Mesenchymal stem cell (in vitro differentiated cells and primary cell): ENCODE data around the gene TAOK3.

Source experiments
- DNase-seq: peaks from one replicate; pipeline ENCODE4 v3.0.0-alpha.2; 2013
- H2AFZ ChIP-seq: one replicate; pipeline ENCODE4 v1.6.1; 2013; ENCODE audit warnings: low read depth, mild to moderate bottlenecking, control low read depth, inconsistent platforms, low read length, moderate library complexity
- H2AK5ac ChIP-seq: 2 replicates; pipeline ENCODE4 v1.6.1; 2013; ENCODE audit warnings: low read length, moderate library complexity, mild to moderate bottlenecking, inconsistent platforms; ENCODE audit not compliant: severe bottlenecking
- H2BK120ac ChIP-seq: one replicate; pipeline ENCODE4 v1.6.1; 2013; ENCODE audit warnings: low read depth, mild to moderate bottlenecking, inconsistent platforms, low read length, moderate library complexity
- H2BK12ac ChIP-seq, 2 experiments: one replicate each; pipeline ENCODE4 v1.6.1; 2013; ENCODE audit warnings: inconsistent platforms in 2 of 2, low read length in 2 of 2, mild to moderate bottlenecking in 2 of 2, moderate library complexity in 2 of 2, control low read depth in 1 of 2
- H2BK15ac ChIP-seq: one replicate; pipeline ENCODE4 v1.6.1; 2013; ENCODE audit warnings: mild to moderate bottlenecking, low read depth, inconsistent platforms; ENCODE audit not compliant: poor library complexity, severe bottlenecking
- H2BK5ac ChIP-seq: 2 replicates; pipeline ENCODE4 v1.6.1; 2013; ENCODE audit warnings: low read depth, mild to moderate bottlenecking, low read length, control low read depth, inconsistent platforms; ENCODE audit not compliant: poor library complexity, severe bottlenecking
- H3K14ac ChIP-seq, 2 experiments: one replicate each; pipeline ENCODE4 v1.6.1; 2013; ENCODE audit warnings: inconsistent platforms in 2 of 2, low read length in 2 of 2, control low read depth in 1 of 2, mild to moderate bottlenecking in 1 of 2, moderate library complexity in 1 of 2
- H3K18ac ChIP-seq, 2 experiments: one replicate each; pipeline ENCODE4 v1.6.1; 2013; ENCODE audit warnings: inconsistent platforms in 2 of 2, low read length in 2 of 2, control low read depth in 1 of 2, low read depth in 1 of 2, mild to moderate bottlenecking in 1 of 2
- H3K23ac ChIP-seq, 2 experiments: one replicate each; pipeline ENCODE4 v1.6.1; 2013; ENCODE audit warnings: inconsistent platforms in 2 of 2, low read length in 2 of 2, mild to moderate bottlenecking in 2 of 2, moderate library complexity in 2 of 2, control low read depth in 1 of 2
- H3K27ac ChIP-seq: 2 replicates; pipeline ENCODE4 v1.5.1; 2013; ENCODE audit warnings: mild to moderate bottlenecking, moderate library complexity, low read length, control low read depth, inconsistent platforms; ENCODE audit not compliant: poor library complexity, severe bottlenecking
- H3K27me3 ChIP-seq, 2 experiments: 2 replicates each; pipeline versions ENCODE4 v1.6.1 to v1.7.0; 2013; ENCODE audit warnings: low read length in 2 of 2, mild to moderate bottlenecking in 2 of 2, moderate library complexity in 2 of 2, control low read depth in 1 of 2, inconsistent platforms in 1 of 2; ENCODE audit not compliant: control insufficient read depth in 1 of 2, insufficient read depth in 1 of 2
- H3K36me3 ChIP-seq, 2 experiments: 2 replicates each; pipeline versions ENCODE4 v1.6.1 to v1.7.0; 2013; ENCODE audit warnings: low read length in 2 of 2, control low read depth in 1 of 2, inconsistent platforms in 1 of 2, low read depth in 1 of 2, mild to moderate bottlenecking in 1 of 2; ENCODE audit not compliant: insufficient read depth in 2 of 2, control insufficient read depth in 1 of 2
- H3K4ac ChIP-seq, 2 experiments: one replicate each; pipeline ENCODE4 v1.6.1; 2013; ENCODE audit warnings: inconsistent platforms in 2 of 2, low read length in 2 of 2, mild to moderate bottlenecking in 2 of 2, moderate library complexity in 2 of 2, control low read depth in 1 of 2, low read depth in 1 of 2
- H3K4me1 ChIP-seq: 2 replicates; pipeline ENCODE4 v1.6.1; 2013; ENCODE audit warnings: low read depth, low read length, control low read depth; ENCODE audit not compliant: control insufficient read depth, insufficient read depth
- H3K4me2 ChIP-seq: 2 replicates; pipeline ENCODE4 v1.6.1; 2013; ENCODE audit warnings: low read length, mild to moderate bottlenecking, inconsistent platforms; ENCODE audit not compliant: poor library complexity, severe bottlenecking
- H3K4me3 ChIP-seq, 2 experiments: 2 replicates each; pipeline versions ENCODE4 v1.5.1 to v1.7.0; 2013; ENCODE audit warnings: low read length in 2 of 2, mild to moderate bottlenecking in 2 of 2, control low read depth in 1 of 2, low read depth in 1 of 2; ENCODE audit not compliant: insufficient read depth in 1 of 2
- H3K79me1 ChIP-seq: replicated peaks from 2 replicates; pipeline ENCODE4 v1.6.1; 2013; ENCODE audit warnings: mild to moderate bottlenecking, control low read depth, low read length, inconsistent platforms; ENCODE audit not compliant: poor library complexity, severe bottlenecking
- H3K9ac ChIP-seq: 2 replicates; pipeline ENCODE4 v1.7.0; 2013; ENCODE audit warnings: mild to moderate bottlenecking, low read length, moderate library complexity
- H3K9me3 ChIP-seq: 2 replicates; pipeline ENCODE4 v1.7.0; 2013; ENCODE audit warnings: mild to moderate bottlenecking, low read length; ENCODE audit not compliant: control insufficient read depth
- H4K8ac ChIP-seq: one replicate; pipeline ENCODE4 v1.6.1; 2013; ENCODE audit warnings: inconsistent platforms, mild to moderate bottlenecking, low read length, moderate library complexity
- H4K91ac ChIP-seq: one replicate; pipeline ENCODE4 v1.6.1; 2013; ENCODE audit warnings: mild to moderate bottlenecking, low read length, inconsistent platforms
- WGBS: methylation state at CpG from one replicate; pipeline ENCODE4 v1.1.7; 2013; ENCODE audit warnings: mixed read lengths; 5-methylcytosine and 5-hydroxymethylcytosine counted together

The TAOK3 gene

GRCh38 chr12:118193477-118193876 is 179.2 kb downstream of the TAOK3 start:
- H3K27me3 ChIP-seq = no peaks in the 10 kb centered on the region
- no peak overlapping the region for H3K4ac ChIP-seq
- no peak overlapping the region for H3K18ac ChIP-seq
- WGBS = 97% methylated on average over 5 of the region's 5 CpGs
- H3K23ac ChIP-seq = no peak overlapping the region
- H3K14ac ChIP-seq = no peak overlapping the region
- H2BK120ac ChIP-seq = no peak overlapping the region
- H3K9me3 ChIP-seq = no peaks in the 10 kb centered on the region
- no peak overlapping the region for H2AK5ac ChIP-seq
- H3K4me2 ChIP-seq = no peak overlapping the region
- no peak overlapping the region for H2BK5ac ChIP-seq
- no peak for DNase-seq
- H2BK15ac ChIP-seq = no peak overlapping the region
- peaks cover 0 to 37% of the 10 kb centered on the region in 2 experiments for H3K36me3 ChIP-seq
- peaks cover 5% of the 10 kb centered on the region for H3K4me1 ChIP-seq
- H2BK12ac ChIP-seq = no peak overlapping the region
- H3K4me3 ChIP-seq = no peak overlapping the region
- no peak overlapping the region for H4K91ac ChIP-seq
- no peak overlapping the region for H3K27ac ChIP-seq
- no peak overlapping the region for H4K8ac ChIP-seq
- peaks cover 4% of the 10 kb centered on the region for H3K79me1 ChIP-seq
- no peak overlapping the region for H3K9ac ChIP-seq
- no peak overlapping the region for H2AFZ ChIP-seq

- no peak overlapping the region for H2BK120ac ChIP-seq
- no peaks in the 10 kb centered on the region for H3K27me3 ChIP-seq
- no peak overlapping the region for H4K91ac ChIP-seq
- H3K23ac ChIP-seq = no peak overlapping the region
- H3K4me2 ChIP-seq = peak overlapping the region; percentile 27
- peaks cover 5% of the 10 kb centered on the region for H3K4me1 ChIP-seq
- WGBS = 82% methylated on average over 11 of the region's 11 CpGs
- H3K36me3 ChIP-seq = peaks cover 0 to 21% of the 10 kb centered on the region in 2 experiments
- peak overlapping the region in 1 of 2 experiments; percentile 43 for H3K18ac ChIP-seq
- H3K4ac ChIP-seq = no peak overlapping the region
- H3K9ac ChIP-seq = peak overlapping the region; percentile 95
- no peak overlapping the region for H2BK5ac ChIP-seq
- DNase-seq = peak; percentile 32
- peaks cover 10% of the 10 kb centered on the region for H3K79me1 ChIP-seq
- H2AK5ac ChIP-seq = no peak overlapping the region
- H3K27ac ChIP-seq = peak overlapping the region; percentile 91
- H3K9me3 ChIP-seq = no peaks in the 10 kb centered on the region
- no peak overlapping the region for H2BK15ac ChIP-seq
- no peak overlapping the region for H2BK12ac ChIP-seq
- no peak overlapping the region for H4K8ac ChIP-seq
- no peak overlapping the region for H3K14ac ChIP-seq
- H3K4me3 ChIP-seq = peak overlapping the region in 1 of 2 experiments; percentile 76
- no peak overlapping the region for H2AFZ ChIP-seq
Observed at GRCh38 chr12:118190266-118190665, 182.4 kb downstream of the TAOK3 start.

- peaks cover 0 to 18% of the 10 kb centered on the region in 2 experiments for H3K36me3 ChIP-seq
- H3K4me1 ChIP-seq = peaks cover 5% of the 10 kb centered on the region
- H4K91ac ChIP-seq = no peak overlapping the region
- H3K23ac ChIP-seq = no peak overlapping the region
- no peak overlapping the region for H2BK120ac ChIP-seq
- H4K8ac ChIP-seq = peak overlapping the region; percentile 10
- WGBS = 43% methylated on average over 13 of the region's 14 CpGs
- peak overlapping the region in 1 of 2 experiments; percentile 7 for H3K4ac ChIP-seq
- H3K9me3 ChIP-seq = no peaks in the 10 kb centered on the region
- no peak overlapping the region for H3K14ac ChIP-seq
- H3K4me2 ChIP-seq = peak overlapping the region; percentile 86
- H2BK5ac ChIP-seq = peak overlapping the region; percentile 80
- H3K27me3 ChIP-seq = no peaks in the 10 kb centered on the region
- H3K79me1 ChIP-seq = peaks cover 11% of the 10 kb centered on the region
- peak overlapping the region; percentile 95 for H3K9ac ChIP-seq
- peak overlapping the region; percentile 91 for H3K27ac ChIP-seq
- DNase-seq = peak; percentile 61
- no peak overlapping the region for H2BK15ac ChIP-seq
- H2AFZ ChIP-seq = no peak overlapping the region
- peak overlapping the region in 1 of 2 experiments; percentile 76 for H3K4me3 ChIP-seq
- peak overlapping the region in 1 of 2 experiments; percentile 10 for H2BK12ac ChIP-seq
- peak overlapping the region; percentile 1 to 11 for H3K18ac ChIP-seq
- no peak overlapping the region for H2AK5ac ChIP-seq
Observed at GRCh38 chr12:118189741-118190191, 182.9 kb downstream of the TAOK3 start.

GRCh38 chr12:118188690-118189371 is 183.9 kb downstream of the TAOK3 start:
- peak; percentile 4 for DNase-seq
- Histone ChIP-seq H4K91ac (no peak overlapping the region), H2BK12ac (no peak overlapping the region), H4K8ac (no peak overlapping the region), H2AFZ (no peak overlapping the region), H3K23ac (peak overlapping the region in 1 of 2 experiments; percentile 2), H2BK5ac (no peak overlapping the region), H2BK120ac (no peak overlapping the region), H2AK5ac (peak overlapping the region; percentile 77), H3K4me3 (peak overlapping the region in 1 of 2 experiments; percentile 76), H3K18ac (no peak overlapping the region), H3K27ac (peak overlapping the region; percentile 20), H3K79me1 (peaks cover 12% of the 10 kb centered on the region), H3K4me2 (peak overlapping the region; percentile 25), H3K9me3 (no peaks in the 10 kb centered on the region), H3K4ac (no peak overlapping the region), H3K27me3 (no peaks in the 10 kb centered on the region), H2BK15ac (no peak overlapping the region), H3K36me3 (peaks cover 0 to 13% of the 10 kb centered on the region in 2 experiments), H3K9ac (peak overlapping the region; percentile 95), H3K4me1 (peaks cover 5% of the 10 kb centered on the region), H3K14ac (no peak overlapping the region)
- WGBS = 92% methylated on average over 2 of the region's 10 CpGs
